ENCODE results near the gene SLC10A7. TPM values are rescaled to one million over a fixed set of nuclear protein-coding genes. Genes with fewer than 3 reads are reported as not detected.

Gene SLC10A7
- total RNA-seq, 1 donor from 2014 or later, result 6.1 TPM

DNA sequence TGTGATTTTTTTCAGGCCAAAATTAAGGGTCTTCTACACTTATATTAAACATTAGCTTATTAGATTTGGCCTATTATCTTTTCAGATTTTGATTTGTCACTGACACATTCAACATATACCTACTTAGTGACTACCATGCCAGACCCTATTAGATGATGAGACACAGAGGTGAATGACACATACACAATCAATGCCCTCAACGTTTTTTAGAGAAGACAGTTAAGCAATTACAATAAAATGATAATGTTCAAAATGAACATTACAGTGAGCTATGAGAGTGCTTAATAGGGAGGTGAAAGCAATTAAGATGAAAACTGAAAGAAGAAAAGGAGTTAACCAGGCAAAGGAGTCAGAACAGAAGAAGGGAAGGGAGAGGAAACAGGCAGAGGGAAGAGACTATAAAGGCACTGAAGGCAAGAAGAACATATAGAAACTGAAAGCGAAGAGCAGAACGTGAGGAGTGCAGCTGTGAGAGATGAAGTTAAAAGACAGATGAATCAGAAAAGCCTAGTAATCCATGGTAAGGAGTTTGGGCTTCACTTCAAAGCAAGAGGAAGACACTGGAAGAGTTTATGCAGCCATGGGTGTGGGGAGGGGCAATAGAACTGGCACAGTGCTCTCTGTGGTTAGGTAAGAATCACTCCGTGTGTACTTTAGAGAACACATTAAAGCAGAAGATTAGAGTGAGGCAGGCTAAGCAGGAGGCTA lies 188.4 kb downstream of the SLC10A7 start:
- Histone ChIP-seq H3K4me3 (ENCODE audit: low read depth, low read length) (no peak overlapping the region), H3K36me3 (ENCODE audit: control insufficient read depth, insufficient read depth, low read length) (no peaks in the 10 kb centered on the region), H3K27me3 (ENCODE audit: control insufficient read depth, insufficient read depth, low read length) (no peaks in the 10 kb centered on the region)
- TF ChIP-seq CTCF (IDR thresholded peaks at IDR 0.05; ENCODE audit: insufficient read depth, low read length, poor library complexity, severe bottlenecking), result no peak
- peak; percentile 37 for DNase-seq (ENCODE audit: low read depth)

DNA sequence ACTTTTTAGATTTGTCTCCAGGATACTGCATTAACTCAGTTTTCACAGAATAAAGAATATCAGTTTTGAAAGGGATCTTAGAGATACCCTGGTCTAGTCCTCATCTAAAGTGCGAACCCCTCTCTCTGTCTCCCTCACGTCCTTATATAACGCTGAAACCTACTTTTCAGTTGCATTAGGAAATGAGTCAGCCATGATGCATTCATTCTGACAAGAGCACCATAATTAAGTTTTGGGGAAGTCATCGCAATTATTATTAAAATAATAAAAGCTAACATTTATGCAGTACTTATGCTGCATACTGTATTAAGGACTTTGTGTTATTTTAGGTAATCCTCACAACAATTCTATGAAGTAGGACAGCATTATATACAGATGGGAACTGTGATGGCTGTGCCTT lies 191.3 kb downstream of the SLC10A7 start:
- no peak overlapping the region for H3K4me3 ChIP-seq (ENCODE audit: low read depth, low read length)
- TF ChIP-seq CTCF (IDR thresholded peaks at IDR 0.05; ENCODE audit: insufficient read depth, low read length, poor library complexity, severe bottlenecking), result no peak
- no peak for DNase-seq (ENCODE audit: low read depth)
- H3K27me3 ChIP-seq (ENCODE audit: control insufficient read depth, insufficient read depth, low read length), result no peaks in the 10 kb centered on the region
- no peaks in the 10 kb centered on the region for H3K36me3 ChIP-seq (ENCODE audit: control insufficient read depth, insufficient read depth, low read length)

GRCh38 chr4:146329050-146329716 lies 192.6 kb downstream of the SLC10A7 start:
- peak; percentile 34 for DNase-seq (ENCODE audit: low read depth)
- Histone ChIP-seq H3K36me3 (ENCODE audit: control insufficient read depth, insufficient read depth, low read length) (no peaks in the 10 kb centered on the region), H3K27me3 (ENCODE audit: control insufficient read depth, insufficient read depth, low read length) (no peaks in the 10 kb centered on the region), H3K4me3 (ENCODE audit: low read depth, low read length) (no peak overlapping the region)
- TF ChIP-seq CTCF (IDR thresholded peaks at IDR 0.05; ENCODE audit: insufficient read depth, low read length, poor library complexity, severe bottlenecking), result no peak

- Histone ChIP-seq H3K4me3 (ENCODE audit: low read depth, low read length) (no peak overlapping the region), H3K27me3 (ENCODE audit: control insufficient read depth, insufficient read depth, low read length) (no peaks in the 10 kb centered on the region), H3K36me3 (ENCODE audit: control insufficient read depth, insufficient read depth, low read length) (no peaks in the 10 kb centered on the region)
- no peak for DNase-seq (ENCODE audit: low read depth)
- TF ChIP-seq CTCF (IDR thresholded peaks at IDR 0.05; ENCODE audit: insufficient read depth, low read length, poor library complexity, severe bottlenecking), result no peak
Measured at GRCh38 chr4:146327859-146328650, 193.7 kb downstream of the SLC10A7 start.

GRCh38 chr4:146318894-146319293 lies 202.8 kb downstream of the SLC10A7 start:
- no peaks in the 10 kb centered on the region for H3K36me3 ChIP-seq (ENCODE audit: control insufficient read depth, insufficient read depth, low read length)
- H3K4me3 ChIP-seq (ENCODE audit: low read depth, low read length), result no peak overlapping the region
- H3K27me3 ChIP-seq (ENCODE audit: control insufficient read depth, insufficient read depth, low read length), result no peaks in the 10 kb centered on the region
- TF ChIP-seq CTCF (IDR thresholded peaks at IDR 0.05; ENCODE audit: insufficient read depth, low read length, poor library complexity, severe bottlenecking), result no peak
- DNase-seq (ENCODE audit: low read depth), result no peak

All from kidney epithelial cell (primary cell).